K562 (cell line): ENCODE measurements around the gene GNPAT. TPM values are rescaled to one million over a fixed set of nuclear protein-coding genes. Genes with fewer than 3 reads are reported as not detected.

Experiments
- ATAC-seq: fragments of 200-7000 bp; cut with Tn5 transposase; 3 replicates; pipeline ENCODE4 v1.9.1; 2020; ENCODE audit warnings: moderate library complexity
- BruUV-seq: library from RNA; stranded (reverse); fragments of 400-500 nt; replicated peaks from 2 replicates; lab custom pipeline; 2021; lab: Mats Ljungman, UMichigan
- CTCF ChIA-PET: fragments of 300-600 bp; formaldehyde crosslinking; extraction: SDS; loops from one replicate; lab custom pipeline; 2021; ENCODE audit warnings: low intra/inter-chr PET ratio; lab: Yijun Ruan, JAX
- POLR2A ChIA-PET: fragments of 300-600, 350-650 bp; sonication (Branson Sonifier 250); formaldehyde crosslinking; extraction: SDS; loops from one replicate; lab custom pipeline; 2021; ENCODE audit warnings: antibody characterized with exemption, inconsistent platforms; lab: Yijun Ruan, JAX
- DNase-seq, 4 experiments: peaks; one replicate each; pipeline versions ENCODE4 v3.0.0 to v3.0.0-alpha.2; 2011 to 2018; ENCODE audit warnings: low spot score in 3 of 4, mixed read lengths in 3 of 4; ENCODE audit errors: extremely low read depth in 1 of 4
- FAIRE-seq: peaks from 2 replicates; lab custom pipeline; 2011; peaks lifted over from hg19 to GRCh38; lab: Jason Lieb, UNC
- H2AFZ ChIP-seq: 2 replicates; pipeline ENCODE4 v1.6.0; 2011; ENCODE audit warnings: low read depth, low read length, control low read depth, inconsistent platforms
- H3K27ac ChIP-seq: fragments of 200-600 bp; 3 replicates; pipeline ENCODE4 v1.8.0; 2011; ENCODE audit warnings: low read depth, mild to moderate bottlenecking, control low read depth, inconsistent platforms, low read length, moderate library complexity, mixed read lengths; ENCODE audit errors: extremely low read depth
- H3K27me3 ChIP-seq, 2 experiments: fragments of 300-600 bp in 1 of 2; 2 replicates in 1 of 2; 3 replicates in 1 of 2; pipeline versions ENCODE4 v1.6.0 to v1.8.0; 2011; ENCODE audit warnings: inconsistent platforms in 2 of 2, low read length in 2 of 2, mild to moderate bottlenecking in 1 of 2, mixed read lengths in 1 of 2, moderate library complexity in 1 of 2; ENCODE audit not compliant: control insufficient read depth in 2 of 2, insufficient read depth in 2 of 2
- H3K36me3 ChIP-seq: fragments of 300-600 bp; 3 replicates; pipeline ENCODE4 v1.8.0; 2011; ENCODE audit warnings: mild to moderate bottlenecking, low read length, inconsistent platforms; ENCODE audit not compliant: control insufficient read depth, insufficient read depth
- H3K4me1 ChIP-seq, 2 experiments: fragments of 200-600 bp in 1 of 2; replicated peaks in 1 of 2; 2 replicates in 1 of 2; 3 replicates in 1 of 2; pipeline versions ENCODE4 v1.5.1 to v1.8.0; 2011; ENCODE audit warnings: inconsistent platforms in 2 of 2, low read length in 2 of 2, mild to moderate bottlenecking in 1 of 2, mixed read lengths in 1 of 2, moderate library complexity in 1 of 2; ENCODE audit not compliant: control insufficient read depth in 2 of 2, insufficient read depth in 2 of 2
- H3K4me2 ChIP-seq: 2 replicates; pipeline ENCODE4 v1.6.1; 2011; ENCODE audit warnings: low read length, control low read depth, inconsistent platforms, mixed read lengths; ENCODE audit not compliant: insufficient read depth
- H3K4me3 ChIP-seq: fragments of 200-600 bp; sonication (generic), shearing (Covaris generic); 2 replicates; pipeline ENCODE4 v1.5.1; 2016; ENCODE audit warnings: control low read depth, inconsistent platforms
- H3K79me2 ChIP-seq: fragments of 200-600 bp; 3 replicates; pipeline ENCODE4 v1.8.0; 2011; ENCODE audit warnings: low read length, inconsistent platforms; ENCODE audit not compliant: control insufficient read depth, insufficient read depth
- H3K9ac ChIP-seq, 2 experiments: 2 replicates each; pipeline versions ENCODE4 v1.6.0 to v1.6.1; 2011; ENCODE audit warnings: low read depth in 2 of 2, low read length in 2 of 2, control low read depth in 1 of 2, inconsistent platforms in 1 of 2, mild to moderate bottlenecking in 1 of 2, mixed read lengths in 1 of 2; ENCODE audit not compliant: insufficient read depth in 1 of 2
- H3K9me1 ChIP-seq: one replicate; pipeline ENCODE4 v1.6.0; 2011; ENCODE audit warnings: inconsistent platforms, mild to moderate bottlenecking, low read length, moderate library complexity; ENCODE audit not compliant: control insufficient read depth, insufficient read depth
- H3K9me3 ChIP-seq: replicated peaks from 2 replicates; pipeline ENCODE4 v1.5.1; 2011; ENCODE audit warnings: low read depth, low read length, inconsistent platforms; ENCODE audit not compliant: control insufficient read depth, insufficient read depth
- H4K20me1 ChIP-seq: replicated peaks from 2 replicates; pipeline ENCODE4 v1.6.1; 2011; ENCODE audit warnings: low read length, inconsistent platforms, mixed read lengths; ENCODE audit not compliant: control insufficient read depth, insufficient read depth
- HMG20A ChIP-seq: fragments of 450-650 bp; formaldehyde crosslinking; conservative IDR thresholded peaks from 2 replicates; pipeline ENCODE4 v1.4.0; 2020; ENCODE audit warnings: mild to moderate bottlenecking, mixed read lengths
- NUFIP1 ChIP-seq: fragments of 450-650 bp; IDR thresholded peaks from 2 replicates; pipeline ENCODE4 v1.6.1; 2018; ENCODE audit not compliant: partially characterized antibody
- SAFB2 ChIP-seq: fragments of 200-400 bp; formaldehyde crosslinking; IDR thresholded peaks from 2 replicates; pipeline ENCODE4 v1.6.1; 2018; ENCODE audit warnings: borderline replicate concordance, low read length, low read depth, moderate library complexity; ENCODE audit not compliant: severe bottlenecking
- ZNF347 ChIP-seq: fragments of 450-650 bp; formaldehyde crosslinking; IDR thresholded peaks from 2 replicates; pipeline ENCODE4 v1.4.0; 2020; ENCODE audit warnings: low read depth, mild to moderate bottlenecking, moderate library complexity
- ZNF583 ChIP-seq: fragments of 250-450 bp; sonication (Bioruptor Pico); IDR thresholded peaks from 2 replicates; pipeline ENCODE4 v1.4.0; 2020
- ZNF717 ChIP-seq: fragments of 250-450 bp; sonication (Bioruptor Pico); IDR thresholded peaks from 2 replicates; pipeline ENCODE4 v1.5.0; 2021
- WGBS: fragments of 100-300 bp; shearing (Covaris generic); methylation state at CpG from one replicate; pipeline ENCODE4 v1.1.6; 2016; ENCODE audit warnings: low coverage, mixed read lengths; ENCODE audit not compliant: insufficient coverage; ENCODE audit errors: missing lambda C conversion rate; 5-methylcytosine and 5-hydroxymethylcytosine counted together
- in situ Hi-C: fragments of 300-500 bp; cut with MboI; formaldehyde crosslinking; loops from 4 replicates; pipeline ENCODE4 v1.15.0; 2018; ENCODE audit warnings: inconsistent platforms, mixed read lengths
- intact Hi-C: fragments of 100-400 bp; cut with micrococcal nuclease; formaldehyde crosslinking; loops from 2 replicates; pipeline ENCODE4 v1.14.2; 2022
- polyA plus RNA-seq, 8 experiments: library from polyadenylated mRNA; depleted of rRNA in 4 of 8; stranded (reverse) in 5 of 8; unstranded in 3 of 8; fragments of >200 nt; fragmentation: Nextera tagmentation in 2 of 8; fragmentation: Illumina TruSeq in 1 of 8; extraction: Ambion mirVana in 2 of 8; extraction: Trizol in 1 of 8; gene quantifications; 2 replicates each; pipeline versions ENCODE4 v1.2.1 to v1.2.3, GENCODE V29; 2011 to 2014; ENCODE audit warnings: inconsistent platforms in 1 of 8, missing spikeins in 1 of 8
- total RNA-seq, 7 experiments: library from RNA; depleted of rRNA in 6 of 7; stranded (reverse); fragments of >200 nt in 6 of 7; fragmentation: Illumina TruSeq in 2 of 7; extraction: Trizol in 2 of 7; gene quantifications; 2 replicates each; pipeline versions ENCODE4 v1.2.1 to v1.2.3, GENCODE V29; 2011 to 2021; ENCODE audit warnings: low replicate concordance in 1 of 7
- TF ChIP-seq, protein P1 (sequence below), 2 experiments: fragments of 450-650 bp in 1 of 2; sonication (generic) in 1 of 2; formaldehyde crosslinking in 1 of 2; IDR thresholded peaks; 2 replicates each; pipeline versions ENCODE4 v1.7.1 to v1.9.0; 2016 to 2022; ENCODE audit warnings: inconsistent platforms in 1 of 2, mild to moderate bottlenecking in 1 of 2, missing genetic modification reagents in 1 of 2

Gene GNPAT
- total and polyA plus RNA-seq, 9 of the 15 experiments (the other 6 are each of a cell fraction or from before 2014, with no cell fraction given), result 32.1 to 68.8 (median 50.7) TPM

- H3K27ac ChIP-seq, result no peak overlapping the region
- ChIA-PET CTCF (no interaction called here), POLR2A (interaction anchor here (0.6 kb wide), 1 partner anchor 630 kb away, joined by 4 read pairs; no protein-coding TSS in a partner anchor)
- H3K9me1 ChIP-seq, result no peaks in the 10 kb centered on the region
- H3K9me3 ChIP-seq, result no peaks in the 10 kb centered on the region
- peaks cover 0 to 6% of the 10 kb centered on the region in 2 experiments; a peak in 1 of 5 replicates for H3K27me3 ChIP-seq
- H3K79me2 ChIP-seq, result no peaks in the 10 kb centered on the region
- H3K4me2 ChIP-seq, result no peak overlapping the region
- no peak overlapping the region for H3K9ac ChIP-seq
- 73% methylated on average over 14 of the region's 14 CpGs for WGBS
- TF ChIP-seq SAFB2, result no peak
- TF ChIP-seq ZNF347 (CRISPR knock-in tag), result no peak
- TF ChIP-seq, protein P1, sequence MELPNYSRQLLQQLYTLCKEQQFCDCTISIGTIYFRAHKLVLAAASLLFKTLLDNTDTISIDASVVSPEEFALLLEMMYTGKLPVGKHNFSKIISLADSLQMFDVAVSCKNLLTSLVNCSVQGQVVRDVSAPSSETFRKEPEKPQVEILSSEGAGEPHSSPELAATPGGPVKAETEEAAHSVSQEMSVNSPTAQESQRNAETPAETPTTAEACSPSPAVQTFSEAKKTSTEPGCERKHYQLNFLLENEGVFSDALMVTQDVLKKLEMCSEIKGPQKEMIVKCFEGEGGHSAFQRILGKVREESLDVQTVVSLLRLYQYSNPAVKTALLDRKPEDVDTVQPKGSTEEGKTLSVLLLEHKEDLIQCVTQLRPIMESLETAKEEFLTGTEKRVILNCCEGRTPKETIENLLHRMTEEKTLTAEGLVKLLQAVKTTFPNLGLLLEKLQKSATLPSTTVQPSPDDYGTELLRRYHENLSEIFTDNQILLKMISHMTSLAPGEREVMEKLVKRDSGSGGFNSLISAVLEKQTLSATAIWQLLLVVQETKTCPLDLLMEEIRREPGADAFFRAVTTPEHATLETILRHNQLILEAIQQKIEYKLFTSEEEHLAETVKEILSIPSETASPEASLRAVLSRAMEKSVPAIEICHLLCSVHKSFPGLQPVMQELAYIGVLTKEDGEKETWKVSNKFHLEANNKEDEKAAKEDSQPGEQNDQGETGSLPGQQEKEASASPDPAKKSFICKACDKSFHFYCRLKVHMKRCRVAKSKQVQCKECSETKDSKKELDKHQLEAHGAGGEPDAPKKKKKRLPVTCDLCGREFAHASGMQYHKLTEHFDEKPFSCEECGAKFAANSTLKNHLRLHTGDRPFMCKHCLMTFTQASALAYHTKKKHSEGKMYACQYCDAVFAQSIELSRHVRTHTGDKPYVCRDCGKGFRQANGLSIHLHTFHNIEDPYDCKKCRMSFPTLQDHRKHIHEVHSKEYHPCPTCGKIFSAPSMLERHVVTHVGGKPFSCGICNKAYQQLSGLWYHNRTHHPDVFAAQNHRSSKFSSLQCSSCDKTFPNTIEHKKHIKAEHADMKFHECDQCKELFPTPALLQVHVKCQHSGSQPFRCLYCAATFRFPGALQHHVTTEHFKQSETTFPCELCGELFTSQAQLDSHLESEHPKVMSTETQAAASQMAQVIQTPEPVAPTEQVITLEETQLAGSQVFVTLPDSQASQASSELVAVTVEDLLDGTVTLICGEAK (IDR thresholded peaks at IDR 0.05), result no peak
- TF ChIP-seq, protein P1 (CRISPR knock-in tag; IDR thresholded peaks at IDR 0.05), result no peak
- TF ChIP-seq ZNF583 (CRISPR knock-in tag), result no peak
- no peak for TF ChIP-seq ZNF717 (CRISPR knock-in tag)
- TF ChIP-seq HMG20A, result no peak
- no peak for TF ChIP-seq NUFIP1
- TF ChIP-seq, all 486 proteins: peak for 0
- Histone ChIP-seq H3K4me1 (peaks cover 0 to 15% of the 10 kb centered on the region in 2 experiments; a peak in 3 of 5 replicates), H3K36me3 (no peaks in the 10 kb centered on the region), H4K20me1 (no peaks in the 10 kb centered on the region), H3K4me3 (no peak overlapping the region), H2AFZ (no peak overlapping the region)
- no peak for FAIRE-seq
- BruUV-seq, result no TSS peak
- no peak for DNase-seq
- intact Hi-C loops, result no loop called here
- in situ Hi-C loops, result no loop called here
- ATAC-seq, result no peak
These were observed 32.0 kb upstream of the GNPAT start for GRCh38 chr1:231208980-231209379.
